Stimulated activated CD4-positive, alpha-beta T cell treated with anti-CD3 and anti-CD28 coated beads, Interleukin-1b, Interleukin-23, amount 100 ng/mL, for 24 hours (primary cell): ENCODE results near the gene PRPSAP1.

Experiments
- DNase-seq, 4 experiments: peaks; one replicate each; pipeline ENCODE4 v3.0.0-alpha.2; 2020; ENCODE audit warnings: low read depth in 4 of 4, low spot score in 1 of 4

The PRPSAP1 gene

GRCh38 chr17:76353599-76354316 lies at the start of gene PRPSAP1:
Gene PRPSAP1 (minus strand): TSS chr17:76353916. CDS start chr17:76353703, 213 bp downstream.
- DNase-seq, result peak; percentile 52 to 75 (median 60)

GRCh38 chr17:76402711-76403110 lies 49.0 kb upstream of the PRPSAP1 start:
- no peak for DNase-seq

GRCh38 chr17:76399175-76400172 lies 45.8 kb upstream of the PRPSAP1 start:
- no peak for DNase-seq

GRCh38 chr17:76398523-76399174 lies 44.9 kb upstream of the PRPSAP1 start:
- DNase-seq, result no peak

- DNase-seq, result peak; percentile 73 to 86 (median 78)
Measured at GRCh38 chr17:76397687-76398522, 44.2 kb upstream of the PRPSAP1 start.

GRCh38 chr17:76397184-76397583 lies 43.5 kb upstream of the PRPSAP1 start:
- DNase-seq, result no peak

- DNase-seq, result no peak
Measured at GRCh38 chr17:76395980-76396379, 42.3 kb upstream of the PRPSAP1 start.

GRCh38 chr17:76394166-76394565 lies 40.5 kb upstream of the PRPSAP1 start:
- DNase-seq, result no peak

- DNase-seq, result no peak
Measured at GRCh38 chr17:76391200-76391715, 37.5 kb upstream of the PRPSAP1 start.

GRCh38 chr17:76390003-76390421 lies 36.3 kb upstream of the PRPSAP1 start:
- DNase-seq, result no peak

GRCh38 chr17:76388966-76389888 lies 35.5 kb upstream of the PRPSAP1 start:
- DNase-seq, result no peak

- DNase-seq, result no peak
Measured at GRCh38 chr17:76386966-76387765, 33.5 kb upstream of the PRPSAP1 start.

GRCh38 chr17:76385892-76386786 lies 32.4 kb upstream of the PRPSAP1 start:
- peak; percentile 67 to 81 (median 75) for DNase-seq

GRCh38 chr17:76384987-76385891 lies 31.5 kb upstream of the PRPSAP1 start:
- DNase-seq, result peak in 2 of 4 experiments; percentile 11 to 21

- peak in 3 of 4 experiments; percentile 46 to 67 (median 47) for DNase-seq
Measured at GRCh38 chr17:76384222-76384986, 30.7 kb upstream of the PRPSAP1 start, which contains the start of gene SPHK1. Gene SPHK1 (plus strand): TSS chr17:76384609. CDS start chr17:76385645, 1,036 bp downstream.
